SH-SY5Y (cell line): ENCODE data around the gene OR9I1.

Source experiments
- GATA2 ChIP-seq: IDR thresholded peaks from 2 replicates; pipeline ENCODE4 v1.6.1; 2011; ENCODE audit warnings: mild to moderate bottlenecking, low read depth, low read length
- GATA3 ChIP-seq: IDR thresholded peaks from 2 replicates; pipeline ENCODE4 v1.6.1; 2011; ENCODE audit warnings: low read depth, mild to moderate bottlenecking, low read length, moderate library complexity

- no peak for TF ChIP-seq GATA2
- TF ChIP-seq GATA3: no peak
Measured at GRCh38 chr11:58164990-58165389, 39.7 kb upstream of the OR9I1 start.
